ENCODE data around the gene WDTC1. TPM values are rescaled to one million over a fixed set of nuclear protein-coding genes. Genes with fewer than 3 reads are reported as not detected.
"Not testable (repeated sequence)": the region's sequence is repeated elsewhere in the genome, so short reads cannot be mapped to it uniquely, and the experiment has no call there.

The WDTC1 gene
- total RNA-seq, 4 donors from 2014 or later: 39.9 to 79.8 (median 62.0) TPM

GRCh38 chr1:27235827-27236226 is 1.4 kb downstream of the WDTC1 start:
- Histone ChIP-seq H3K4me3 (peak overlapping the region; percentile 79 to 99 (median 92)), H3K4me1 (peaks cover 25 to 44% (median 34%) of the 10 kb centered on the region in 4 donors), H3K9me3 (no peaks in the 10 kb centered on the region), H3K36me3 (no peaks in the 10 kb centered on the region), H3K27ac (replicated peaks in 1 of 4) (peak overlapping the region; percentile 89 to 91 (median 90)), H3K27me3 (no peaks in the 10 kb centered on the region)
- 39% methylated on average over 7 of the region's 7 CpGs for WGBS
- no peak for DNase-seq (ENCODE audit: extremely low spot score)
- TF ChIP-seq POLR2AphosphoS5 (IDR thresholded peaks at IDR 0.05) (no peak), EP300 (IDR thresholded peaks at IDR 0.05) (no peak), POLR2A (IDR thresholded peaks at IDR 0.05; ENCODE audit: low read depth) (no peak)
- intact Hi-C loops (cut with DNase I): loop anchor here (5.0 kb wide), 1 partner anchor 79 kb away; the partner anchor contains the start of gene SLC9A1

GRCh38 chr1:27237112-27237511 is 2.7 kb downstream of the WDTC1 start:
- TF ChIP-seq EP300 (IDR thresholded peaks at IDR 0.05): no peak
- TF ChIP-seq POLR2A (IDR thresholded peaks at IDR 0.05; ENCODE audit: low read depth): no peak
- no peak for TF ChIP-seq CTCF (IDR thresholded peaks at IDR 0.05)
- TF ChIP-seq POLR2AphosphoS5 (IDR thresholded peaks at IDR 0.05): no peak

GRCh38 chr1:27238032-27238431 is 3.6 kb downstream of the WDTC1 start:
- intact Hi-C loops (cut with DNase I): loop anchor here (5.0 kb wide), 1 partner anchor 81 kb away; the partner anchor contains the start of gene SLC9A1

More at GRCh38 chr1:27237112-27237511, 2.7 kb downstream of the WDTC1 start:
- Histone ChIP-seq H3K4me3 (no peak overlapping the region), H3K36me3 (no peaks in the 10 kb centered on the region), H3K9me3 (no peaks in the 10 kb centered on the region), H3K27ac (replicated peaks in 1 of 4) (no peak overlapping the region), H3K27me3 (no peaks in the 10 kb centered on the region), H3K4me1 (peaks cover 25 to 45% (median 36%) of the 10 kb centered on the region in 4 donors)
- no peak for DNase-seq (ENCODE audit: extremely low spot score)
- 85% methylated on average over 4 of the region's 4 CpGs for WGBS
- intact Hi-C loops (cut with DNase I): loop anchor here (5.0 kb wide), 1 partner anchor 80 kb away; the partner anchor contains the start of gene SLC9A1

GRCh38 chr1:27241677-27242076 is 7.2 kb downstream of the WDTC1 start:
- intact Hi-C loops (cut with DNase I): no loop called here
- DNase-seq (ENCODE audit: extremely low spot score): no peak
- Histone ChIP-seq H3K27me3 (no peaks in the 10 kb centered on the region), H3K36me3 (peaks cover 0 to 7% (median 0%) of the 10 kb centered on the region in 4 donors), H3K4me1 (peaks cover 7 to 25% (median 16%) of the 10 kb centered on the region in 4 donors), H3K27ac (replicated peaks in 1 of 4) (no peak overlapping the region), H3K9me3 (no peaks in the 10 kb centered on the region), H3K4me3 (no peak overlapping the region)
- no peak for TF ChIP-seq POLR2A (IDR thresholded peaks at IDR 0.05; ENCODE audit: low read depth)
- TF ChIP-seq EP300 (IDR thresholded peaks at IDR 0.05): no peak
- TF ChIP-seq CTCF (IDR thresholded peaks at IDR 0.05): no peak
- 95% methylated on average over 4 of the region's 4 CpGs for WGBS

More at GRCh38 chr1:27238032-27238431, 3.6 kb downstream of the WDTC1 start:
- H3K27ac ChIP-seq (replicated peaks in 1 of 4): no peak overlapping the region
- H3K36me3 ChIP-seq: no peaks in the 10 kb centered on the region
- no peak overlapping the region for H3K4me3 ChIP-seq
- no peak for DNase-seq (ENCODE audit: extremely low spot score)
- no peaks in the 10 kb centered on the region for H3K27me3 ChIP-seq
- peaks cover 25 to 45% (median 36%) of the 10 kb centered on the region in 4 donors for H3K4me1 ChIP-seq
- H3K9me3 ChIP-seq: no peaks in the 10 kb centered on the region
- TF ChIP-seq POLR2AphosphoS5 (IDR thresholded peaks at IDR 0.05) (no peak), POLR2A (IDR thresholded peaks at IDR 0.05; ENCODE audit: low read depth) (no peak), CTCF (IDR thresholded peaks at IDR 0.05) (no peak), EP300 (IDR thresholded peaks at IDR 0.05) (no peak)

GRCh38 chr1:27243665-27244064 is 9.2 kb downstream of the WDTC1 start:
- DNase-seq (ENCODE audit: extremely low spot score); H3K27ac ChIP-seq (replicated peaks in 1 of 4); H3K4me3 ChIP-seq; H3K36me3 ChIP-seq; intact Hi-C loops (cut with DNase I); H3K27me3 ChIP-seq; H3K9me3 ChIP-seq: not testable (repeated sequence)
- peaks cover 0 to 10% (median 3%) of the 10 kb centered on the region in 4 donors for H3K4me1 ChIP-seq
- 96% methylated on average over 5 of the region's 5 CpGs for WGBS

- no peak for DNase-seq (ENCODE audit: extremely low spot score)
- Histone ChIP-seq H3K27me3 (no peaks in the 10 kb centered on the region), H3K4me1 (peaks cover 0 to 3% (median 0%) of the 10 kb centered on the region in 4 donors), H3K4me3 (no peak overlapping the region), H3K9me3 (no peaks in the 10 kb centered on the region), H3K36me3 (peaks cover 0 to 7% (median 0%) of the 10 kb centered on the region in 4 donors), H3K27ac (replicated peaks in 1 of 4) (no peak overlapping the region)
- TF ChIP-seq CTCF (IDR thresholded peaks at IDR 0.05) (no peak), POLR2AphosphoS5 (IDR thresholded peaks at IDR 0.05) (no peak), EP300 (IDR thresholded peaks at IDR 0.05) (no peak), POLR2A (IDR thresholded peaks at IDR 0.05; ENCODE audit: low read depth) (no peak)
- WGBS: 97% methylated on average over 1 of the region's 1 CpG
- intact Hi-C loops (cut with DNase I): no loop called here
Measured at GRCh38 chr1:27246194-27246593, 11.8 kb downstream of the WDTC1 start.

Data from esophagus muscularis mucosa (tissue), 4 donors.